Pons (tissue), 1 donor: ENCODE results near the gene INPP5D.
"Not testable (repeated sequence)": the region's sequence is repeated elsewhere in the genome, so short reads cannot be mapped to it uniquely, and the experiment has no call there.

Source experiments
- DNase-seq: peaks from one replicate; pipeline ENCODE4 v3.0.0-alpha.2; 2016; ENCODE audit warnings: low spot score

Gene INPP5D

GRCh38 chr2:233032551-233033320 lies 27.4 kb upstream of the INPP5D start, which contains the start of gene NEU2:
Gene NEU2 (plus strand): TSS chr2:233032672. CDS start chr2:233032672, 0 bp downstream.
- DNase-seq: no peak

- no peak for DNase-seq
These were observed 26.5 kb upstream of the INPP5D start for GRCh38 chr2:233033672-233034071.

GRCh38 chr2:233034091-233034882 lies 25.9 kb upstream of the INPP5D start:
- DNase-seq: no peak

GRCh38 chr2:233035426-233036161 lies 24.5 kb upstream of the INPP5D start:
- DNase-seq: no peak

- no peak for DNase-seq
These were observed 23.8 kb upstream of the INPP5D start for GRCh38 chr2:233036162-233036838.

- DNase-seq: no peak
These were observed 23.1 kb upstream of the INPP5D start for GRCh38 chr2:233037078-233037477.

GRCh38 chr2:233039212-233039845 lies 20.8 kb upstream of the INPP5D start:
- DNase-seq: no peak

GRCh38 chr2:233039846-233040530 lies 20.2 kb upstream of the INPP5D start:
- no peak for DNase-seq

- no peak for DNase-seq
These were observed 19.6 kb upstream of the INPP5D start for GRCh38 chr2:233040571-233040970.

- no peak for DNase-seq
These were observed 18.3 kb upstream of the INPP5D start for GRCh38 chr2:233041722-233042323.

- no peak for DNase-seq
These were observed 17.6 kb upstream of the INPP5D start for GRCh38 chr2:233042549-233042948.

- no peak for DNase-seq
These were observed 15.1 kb upstream of the INPP5D start for GRCh38 chr2:233044974-233045605.

GRCh38 chr2:233047206-233047605 lies 12.9 kb upstream of the INPP5D start:
- DNase-seq: no peak

GRCh38 chr2:233047667-233048066 lies 12.5 kb upstream of the INPP5D start:
- no peak for DNase-seq

- DNase-seq: no peak
These were observed 11.5 kb upstream of the INPP5D start for GRCh38 chr2:233048569-233049193.

GRCh38 chr2:233049194-233049761 lies 10.9 kb upstream of the INPP5D start:
- DNase-seq: no peak

GRCh38 chr2:233051241-233052149 lies 8.6 kb upstream of the INPP5D start:
- DNase-seq: peak; percentile 3

- DNase-seq: not testable (repeated sequence)
These were observed 7.6 kb upstream of the INPP5D start for GRCh38 chr2:233052517-233052916.
